ENCODE results near the gene PGC. TPM values are rescaled to one million over a fixed set of nuclear protein-coding genes. Genes with fewer than 3 reads are reported as not detected.

Gene PGC
- total and polyA plus RNA-seq, 9 donors: 0.53 to 0.94 (median 0.81) TPM; not detected in 6

DNA sequence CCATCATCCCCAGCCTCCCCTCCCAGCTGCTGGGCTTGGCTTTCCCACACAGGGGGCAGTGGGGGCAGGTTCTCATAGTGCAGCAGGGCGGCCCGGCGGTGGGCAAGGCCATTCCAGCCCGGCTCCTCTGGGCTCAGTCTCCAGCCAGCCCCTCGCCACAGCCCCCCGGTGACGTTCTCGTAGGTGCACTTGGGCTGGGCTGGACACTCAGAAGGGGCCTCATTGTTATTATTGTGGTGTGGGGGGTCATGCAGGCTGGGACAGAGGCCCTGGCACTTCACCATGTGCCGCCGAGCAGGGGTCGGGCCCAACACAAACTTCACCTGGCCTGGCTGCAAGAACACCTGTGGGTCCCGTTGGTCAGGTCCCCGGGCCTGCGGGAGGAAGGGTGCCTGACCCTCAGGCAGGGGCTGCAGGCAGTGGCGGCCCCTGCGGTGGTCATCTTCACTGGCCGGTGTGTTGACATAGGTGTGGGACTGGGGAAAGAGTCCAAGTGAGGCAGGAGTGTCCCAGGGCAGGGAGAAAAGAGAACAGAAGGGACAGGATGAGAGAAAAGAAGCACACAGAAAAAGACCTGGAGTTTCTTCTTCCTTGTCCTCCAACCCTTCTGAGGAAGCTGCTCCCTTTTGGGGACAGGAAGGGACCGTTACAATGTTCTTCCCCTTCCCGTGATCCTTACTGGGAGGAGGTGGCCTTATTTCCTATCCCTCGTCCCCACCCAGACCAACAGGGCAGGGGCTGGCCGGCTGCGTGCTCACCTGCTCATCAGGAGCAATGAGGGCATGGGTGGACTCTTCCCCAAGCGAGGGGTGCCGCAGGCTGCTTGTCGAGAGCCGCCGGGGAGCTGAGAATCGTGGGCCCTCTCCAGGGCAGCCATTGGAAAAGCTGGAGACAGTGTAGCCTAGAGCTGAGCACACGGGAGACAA is 24.1 kb upstream of the PGC start:
- no peak for DNase-seq
- 87 to 91% (median 87%) methylated on average over 29 of the region's 29 CpGs for WGBS, 3 donors
- Histone ChIP-seq H3K4me1 (ENCODE audit: insufficient read depth) (no peaks in the 10 kb centered on the region), H3K36me3 (no peaks in the 10 kb centered on the region), H3K27me3 (no peaks in the 10 kb centered on the region), H3K4me3 (no peak overlapping the region), H3K9me3 (no peaks in the 10 kb centered on the region), H3K27ac (no peak overlapping the region)
- intact Hi-C loops (cut with DNase I): no loop called here
- no peak for TF ChIP-seq EP300 (IDR thresholded peaks at IDR 0.05)
- no peak for TF ChIP-seq POLR2A (IDR thresholded peaks at IDR 0.05)
- no peak for TF ChIP-seq CTCF (IDR thresholded peaks at IDR 0.05)

DNA sequence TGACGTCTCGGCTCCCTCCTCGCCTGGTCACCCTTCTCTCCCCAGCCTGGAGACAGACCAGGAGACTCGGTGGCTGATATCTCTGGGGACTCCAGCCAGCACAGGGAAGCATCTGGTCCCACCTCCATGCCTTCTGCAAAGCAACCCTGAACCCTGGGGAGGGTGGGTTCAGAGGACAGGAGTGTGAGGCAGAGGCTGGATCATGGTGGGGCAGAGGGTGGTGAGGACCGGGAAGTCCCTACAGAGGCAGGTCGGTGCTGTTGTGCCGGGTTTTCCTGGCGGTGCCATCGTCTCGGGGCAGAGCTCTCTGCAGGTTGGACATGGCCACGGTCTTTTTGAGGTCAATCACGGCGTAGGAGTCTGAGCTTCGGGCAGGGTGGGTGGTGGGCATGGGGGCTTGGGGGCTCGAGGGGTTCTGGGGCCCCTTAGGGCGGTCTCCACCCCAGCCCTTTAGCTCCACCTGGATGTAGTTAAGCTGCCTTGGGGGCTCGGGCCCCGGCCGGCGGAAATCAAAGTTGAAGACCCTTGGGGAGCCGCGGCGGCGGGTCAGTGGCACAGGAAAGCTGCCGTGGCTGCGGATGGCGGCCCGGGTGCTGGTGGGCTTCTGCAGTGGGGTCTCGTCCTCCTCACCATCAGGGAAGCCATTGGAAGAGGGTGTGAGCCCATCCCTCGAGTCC is 23.3 kb upstream of the PGC start:
- Histone ChIP-seq H3K27me3 (no peaks in the 10 kb centered on the region), H3K9me3 (no peaks in the 10 kb centered on the region), H3K36me3 (no peaks in the 10 kb centered on the region), H3K4me3 (no peak overlapping the region), H3K27ac (no peak overlapping the region), H3K4me1 (ENCODE audit: insufficient read depth) (no peaks in the 10 kb centered on the region)
- TF ChIP-seq POLR2A (IDR thresholded peaks at IDR 0.05): no peak
- TF ChIP-seq CTCF (IDR thresholded peaks at IDR 0.05): no peak
- no peak for TF ChIP-seq EP300 (IDR thresholded peaks at IDR 0.05)
- no peak for DNase-seq
- WGBS, 3 donors: 89 to 90% (median 89%) methylated on average over 29 to 30 of the region's 30 CpGs
- intact Hi-C loops (cut with DNase I): no loop called here

GRCh38 chr6:41769376-41769775 is 22.2 kb upstream of the PGC start:
- Histone ChIP-seq H3K4me3 (no peak overlapping the region), H3K36me3 (no peaks in the 10 kb centered on the region), H3K27me3 (no peaks in the 10 kb centered on the region), H3K27ac (no peak overlapping the region), H3K4me1 (ENCODE audit: insufficient read depth) (no peaks in the 10 kb centered on the region), H3K9me3 (no peaks in the 10 kb centered on the region)
- WGBS, 3 donors: 95 to 97% (median 97%) methylated on average over 8 of the region's 8 CpGs
- DNase-seq: peak in 1 of 5 donors; percentile 13
- intact Hi-C loops (cut with DNase I): no loop called here
- TF ChIP-seq EP300 (IDR thresholded peaks at IDR 0.05) (no peak), POLR2A (IDR thresholded peaks at IDR 0.05) (no peak), CTCF (IDR thresholded peaks at IDR 0.05) (no peak)

DNA sequence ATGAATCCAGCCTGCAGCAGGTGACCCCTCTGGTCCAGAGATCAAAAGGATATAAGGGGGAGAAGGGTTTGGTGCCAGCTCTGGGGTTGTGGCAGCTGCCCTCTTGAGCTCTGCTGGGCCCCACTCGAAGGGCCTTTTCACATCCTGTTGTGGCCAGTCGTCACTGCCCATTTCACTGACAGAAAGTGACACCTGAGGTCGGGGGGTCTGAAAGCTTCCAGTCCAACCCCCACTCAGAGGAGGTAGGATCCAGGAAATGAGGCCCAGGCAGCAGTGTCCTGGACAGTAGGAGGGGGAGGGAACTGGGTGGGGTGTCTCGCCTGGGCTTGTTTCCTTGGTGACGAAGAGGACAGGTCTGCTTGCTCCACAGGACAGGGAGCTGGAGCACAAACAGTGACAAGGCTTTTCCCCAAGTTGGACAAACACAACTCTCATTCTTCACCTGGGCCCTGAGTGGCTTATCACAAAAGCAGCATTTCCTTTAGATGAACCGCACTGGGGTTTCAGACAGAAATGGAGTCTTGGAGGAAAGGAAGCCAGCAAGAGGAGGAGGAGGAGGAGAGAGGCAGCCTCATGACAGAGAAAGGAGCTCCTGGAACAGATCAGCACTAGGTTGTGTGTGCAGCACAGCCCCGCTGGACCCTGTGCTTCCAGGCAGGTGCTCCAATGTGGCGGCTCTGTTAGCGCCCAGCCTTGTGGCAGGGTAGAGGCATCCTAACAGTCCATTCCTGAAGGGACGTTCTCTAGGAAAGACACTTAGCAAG is 21.5 kb upstream of the PGC start:
- Histone ChIP-seq H3K4me1 (ENCODE audit: insufficient read depth) (no peaks in the 10 kb centered on the region), H3K4me3 (no peak overlapping the region), H3K27me3 (no peaks in the 10 kb centered on the region), H3K9me3 (no peaks in the 10 kb centered on the region), H3K36me3 (no peaks in the 10 kb centered on the region), H3K27ac (no peak overlapping the region)
- WGBS, 3 donors: 75 to 78% (median 77%) methylated on average over 10 of the region's 10 CpGs
- no peak for DNase-seq
- TF ChIP-seq EP300 (IDR thresholded peaks at IDR 0.05): no peak
- intact Hi-C loops (cut with DNase I): no loop called here

All from ovary (tissue), 9 donors.